GM12891 (cell line): ENCODE results near the gene SLC26A9.

ENCODE experiments used
- DNase-seq: peaks from one replicate; pipeline ENCODE4 v3.0.0; 2011; ENCODE audit warnings: low spot score; ENCODE audit not compliant: insufficient read length
- FAIRE-seq: peaks from 2 replicates; lab custom pipeline; 2011; peaks lifted over from hg19 to GRCh38; lab: Jason Lieb, UNC
- PAX5 ChIP-seq: IDR thresholded peaks from 2 replicates; pipeline ENCODE4 v1.6.1; 2011; ENCODE audit warnings: low read length, moderate library complexity, mild to moderate bottlenecking; ENCODE audit not compliant: insufficient read depth, severe bottlenecking
- POLR2A ChIP-seq: IDR thresholded peaks from 2 replicates; pipeline ENCODE4 v1.6.1; 2011; ENCODE audit warnings: low read depth, low read length, control low read depth
- POLR2AphosphoS5 ChIP-seq: IDR thresholded peaks from 2 replicates; pipeline ENCODE4 v1.6.1; 2011; ENCODE audit warnings: low read depth, low read length, control low read depth
- POU2F2 ChIP-seq: IDR thresholded peaks from 2 replicates; pipeline ENCODE4 v1.6.1; 2011; ENCODE audit warnings: low read depth, mild to moderate bottlenecking, control low read depth, low read length, moderate library complexity
- SPI1 ChIP-seq: IDR thresholded peaks from 2 replicates; pipeline ENCODE4 v1.6.1; 2011; ENCODE audit warnings: low read depth, low read length, control low read depth
- TAF1 ChIP-seq: IDR thresholded peaks from 2 replicates; pipeline ENCODE4 v1.6.1; 2011; ENCODE audit warnings: low read depth, low read length, control low read depth

The SLC26A9 gene

GRCh38 chr1:205936846-205937586 lies 6.2 kb downstream of the SLC26A9 start:
- FAIRE-seq (no peak), DNase-seq (no peak)
- TF ChIP-seq POU2F2 (no peak), PAX5 (no peak), POLR2AphosphoS5 (no peak), TAF1 (no peak), SPI1 (no peak), POLR2A (no peak)

GRCh38 chr1:205936311-205936710 lies 6.9 kb downstream of the SLC26A9 start:
- TF ChIP-seq PAX5: no peak
- no peak for TF ChIP-seq POU2F2
- no peak for FAIRE-seq
- DNase-seq: no peak

GRCh38 chr1:205935869-205936268 lies 7.4 kb downstream of the SLC26A9 start:
- FAIRE-seq (no peak), DNase-seq (no peak)
- no peak for TF ChIP-seq POLR2A
- no peak for TF ChIP-seq SPI1
- no peak for TF ChIP-seq PAX5
- no peak for TF ChIP-seq TAF1
- no peak for TF ChIP-seq POLR2AphosphoS5
- TF ChIP-seq POU2F2: no peak

- FAIRE-seq: no peak
- no peak for TF ChIP-seq SPI1
Observed at GRCh38 chr1:205934788-205935187, 8.5 kb downstream of the SLC26A9 start.

GRCh38 chr1:205933671-205934618 lies 9.3 kb downstream of the SLC26A9 start:
- TF ChIP-seq PAX5: no peak
- no peak for TF ChIP-seq POLR2A
- no peak for TF ChIP-seq POU2F2
- TF ChIP-seq SPI1: no peak
- TF ChIP-seq TAF1: no peak
- no peak for TF ChIP-seq POLR2AphosphoS5
- no peak for DNase-seq
- no peak for FAIRE-seq

More at GRCh38 chr1:205934788-205935187, 8.5 kb downstream of the SLC26A9 start:
- no peak for DNase-seq

GRCh38 chr1:205932776-205933175 lies 10.5 kb downstream of the SLC26A9 start:
- DNase-seq: no peak
- TF ChIP-seq POLR2A (no peak), SPI1 (no peak), POU2F2 (no peak), PAX5 (no peak), TAF1 (no peak), POLR2AphosphoS5 (no peak)
- FAIRE-seq: no peak

GRCh38 chr1:205930799-205931281 lies 12.4 kb downstream of the SLC26A9 start:
- FAIRE-seq (no peak), DNase-seq (no peak)
- TF ChIP-seq POLR2A (no peak), POU2F2 (no peak), SPI1 (no peak), POLR2AphosphoS5 (no peak), TAF1 (no peak), PAX5 (no peak)

- FAIRE-seq (no peak), DNase-seq (no peak)
- TF ChIP-seq POLR2A (no peak), PAX5 (no peak), POLR2AphosphoS5 (no peak), SPI1 (no peak), TAF1 (no peak), POU2F2 (no peak)
Observed at GRCh38 chr1:205930195-205930577, 13.1 kb downstream of the SLC26A9 start.

- DNase-seq: no peak
- TF ChIP-seq SPI1 (no peak), POLR2A (no peak), POU2F2 (no peak), PAX5 (no peak), POLR2AphosphoS5 (no peak), TAF1 (no peak)
- FAIRE-seq: no peak
Observed at GRCh38 chr1:205929496-205930194, 13.6 kb downstream of the SLC26A9 start.

- FAIRE-seq: no peak
- no peak for DNase-seq
- TF ChIP-seq TAF1: no peak
- TF ChIP-seq SPI1: no peak
- no peak for TF ChIP-seq POLR2A
- TF ChIP-seq POLR2AphosphoS5: no peak
- TF ChIP-seq POU2F2: no peak
- no peak for TF ChIP-seq PAX5
Observed at GRCh38 chr1:205928317-205928716, 14.9 kb downstream of the SLC26A9 start.
